DND-41 (cell line): ENCODE results near the gene TCHH.

Source experiments
- ATAC-seq: fragments of 200-7000 bp; cut with Tn5 transposase; 3 replicates; pipeline ENCODE4 v1.9.1; 2021; ENCODE audit warnings: low read depth; ENCODE audit not compliant: insufficient read depth
- DNase-seq: peaks from one replicate; pipeline ENCODE4 v3.0.0-alpha.2; 2020
- H2AFZ ChIP-seq: 2 replicates; pipeline ENCODE4 v1.6.0; 2012; ENCODE audit warnings: low read depth, low read length
- H3K27ac ChIP-seq: 2 replicates; pipeline ENCODE4 v1.5.1; 2012; ENCODE audit warnings: low read length, inconsistent platforms
- H3K27me3 ChIP-seq: fragments of 200-600 bp; sonication (generic); 2 replicates; pipeline ENCODE4 v1.6.0; 2012; ENCODE audit warnings: low read length, mild to moderate bottlenecking, inconsistent platforms; ENCODE audit not compliant: insufficient read depth, poor library complexity
- H3K36me3 ChIP-seq: 2 replicates; pipeline ENCODE4 v1.5.1; 2012; ENCODE audit warnings: low read length, inconsistent platforms; ENCODE audit not compliant: insufficient read depth
- H3K4me1 ChIP-seq: 2 replicates; pipeline ENCODE4 v1.5.1; 2012; ENCODE audit warnings: mild to moderate bottlenecking, low read length; ENCODE audit not compliant: insufficient read depth
- H3K4me2 ChIP-seq: 2 replicates; pipeline ENCODE4 v1.6.0; 2012; ENCODE audit warnings: mild to moderate bottlenecking, moderate library complexity, low read length, inconsistent platforms; ENCODE audit not compliant: insufficient read depth
- H3K4me3 ChIP-seq, 2 experiments: fragments of 200-600 bp in 1 of 2; shearing (Covaris generic) in 1 of 2; 2 replicates each; pipeline ENCODE4 v1.5.1; 2012 to 2016; ENCODE audit warnings: inconsistent platforms in 2 of 2, low read length in 2 of 2, mild to moderate bottlenecking in 2 of 2, low read depth in 1 of 2, moderate library complexity in 1 of 2
- H3K79me2 ChIP-seq: 2 replicates; pipeline ENCODE4 v1.6.0; 2012; ENCODE audit warnings: low read length, inconsistent platforms; ENCODE audit not compliant: insufficient read depth
- H3K9ac ChIP-seq: 2 replicates; pipeline ENCODE4 v1.6.0; 2012; ENCODE audit warnings: low read depth, mild to moderate bottlenecking, inconsistent platforms, low read length, moderate library complexity
- H3K9me3 ChIP-seq: 2 replicates; pipeline ENCODE4 v1.5.1; 2012; ENCODE audit warnings: low read length, moderate library complexity, mild to moderate bottlenecking, inconsistent platforms; ENCODE audit not compliant: insufficient read depth, severe bottlenecking
- H4K20me1 ChIP-seq: 2 replicates; pipeline ENCODE4 v1.6.0; 2012; ENCODE audit warnings: low read length; ENCODE audit not compliant: insufficient read depth
- EZH2 ChIP-seq: IDR thresholded peaks from 3 replicates; pipeline ENCODE4 v1.6.1; 2012; ENCODE audit warnings: borderline replicate concordance, low read depth, mild to moderate bottlenecking, moderate library complexity, low read length, inconsistent platforms; ENCODE audit not compliant: severe bottlenecking
- TF ChIP-seq, protein P1 (sequence below): IDR thresholded peaks from 2 replicates; pipeline ENCODE4 v1.5.1; 2012; ENCODE audit warnings: borderline replicate concordance, low read length, moderate library complexity, mild to moderate bottlenecking; ENCODE audit not compliant: poor library complexity, severe bottlenecking; ENCODE audit errors: extremely low read depth

The TCHH gene

DNA sequence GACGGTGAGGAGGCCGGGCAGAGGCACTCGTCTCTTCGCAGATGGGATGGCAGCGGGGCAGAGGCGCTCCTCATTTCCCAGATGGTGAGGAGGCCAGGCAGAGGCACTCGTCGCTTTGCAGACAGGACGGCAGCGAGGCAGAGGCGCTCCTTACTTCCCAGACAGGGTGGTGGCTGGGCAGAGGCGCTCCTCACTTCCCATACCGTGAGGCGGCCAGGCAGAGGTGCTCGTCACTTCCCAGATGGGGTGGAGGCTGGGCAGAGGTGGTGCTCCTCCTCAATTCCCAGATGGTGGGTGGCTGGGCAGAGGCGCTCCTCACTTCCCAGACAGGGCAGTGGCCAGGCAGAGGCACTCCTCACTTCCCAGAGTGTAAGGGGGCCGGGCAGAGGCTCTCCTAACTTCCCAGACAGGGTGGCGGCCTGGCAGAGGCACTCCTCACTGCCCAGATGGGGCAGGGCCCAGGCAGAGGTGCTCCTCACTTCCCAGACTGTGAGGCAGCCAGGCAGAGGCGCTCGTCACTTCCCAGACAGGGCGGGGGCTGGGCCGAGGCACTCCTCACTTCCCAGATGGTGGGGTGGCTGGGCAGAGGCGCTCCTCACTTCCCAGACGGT lies 36.3 kb downstream of the TCHH start:
- Histone ChIP-seq H3K9ac (no peak overlapping the region), H4K20me1 (no peaks in the 10 kb centered on the region), H3K27me3 (no peaks in the 10 kb centered on the region), H3K79me2 (no peaks in the 10 kb centered on the region), H3K27ac (no peak overlapping the region), H3K4me3 (no peak overlapping the region), H3K36me3 (no peaks in the 10 kb centered on the region), H3K9me3 (no peaks in the 10 kb centered on the region), H3K4me1 (no peaks in the 10 kb centered on the region), H3K4me2 (no peak overlapping the region), H2AFZ (no peak overlapping the region)
- TF ChIP-seq, protein P1, sequence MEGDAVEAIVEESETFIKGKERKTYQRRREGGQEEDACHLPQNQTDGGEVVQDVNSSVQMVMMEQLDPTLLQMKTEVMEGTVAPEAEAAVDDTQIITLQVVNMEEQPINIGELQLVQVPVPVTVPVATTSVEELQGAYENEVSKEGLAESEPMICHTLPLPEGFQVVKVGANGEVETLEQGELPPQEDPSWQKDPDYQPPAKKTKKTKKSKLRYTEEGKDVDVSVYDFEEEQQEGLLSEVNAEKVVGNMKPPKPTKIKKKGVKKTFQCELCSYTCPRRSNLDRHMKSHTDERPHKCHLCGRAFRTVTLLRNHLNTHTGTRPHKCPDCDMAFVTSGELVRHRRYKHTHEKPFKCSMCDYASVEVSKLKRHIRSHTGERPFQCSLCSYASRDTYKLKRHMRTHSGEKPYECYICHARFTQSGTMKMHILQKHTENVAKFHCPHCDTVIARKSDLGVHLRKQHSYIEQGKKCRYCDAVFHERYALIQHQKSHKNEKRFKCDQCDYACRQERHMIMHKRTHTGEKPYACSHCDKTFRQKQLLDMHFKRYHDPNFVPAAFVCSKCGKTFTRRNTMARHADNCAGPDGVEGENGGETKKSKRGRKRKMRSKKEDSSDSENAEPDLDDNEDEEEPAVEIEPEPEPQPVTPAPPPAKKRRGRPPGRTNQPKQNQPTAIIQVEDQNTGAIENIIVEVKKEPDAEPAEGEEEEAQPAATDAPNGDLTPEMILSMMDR = no peak
- TF ChIP-seq EZH2 = no peak
- DNase-seq = no peak
- ATAC-seq = no peak

DNA sequence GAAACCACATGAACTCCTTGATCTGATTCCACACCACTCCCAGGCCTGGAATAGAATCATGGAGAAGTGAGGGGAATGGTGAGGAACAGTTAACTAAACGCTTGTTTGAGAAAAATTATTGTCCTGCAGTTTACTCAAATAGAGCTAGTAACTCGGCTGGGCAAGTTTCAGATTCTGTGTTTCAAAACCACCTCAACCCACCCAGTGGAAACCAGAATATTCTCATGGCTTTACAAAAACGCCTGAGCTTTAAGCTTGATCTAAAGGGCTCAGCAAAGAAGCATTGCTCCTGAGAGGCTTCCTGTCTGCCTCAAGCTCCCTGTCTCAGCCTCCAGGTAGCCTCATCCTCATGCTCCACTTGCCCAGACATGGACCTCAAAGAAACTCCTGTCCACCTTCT lies 42.9 kb downstream of the TCHH start:
- H3K4me3 ChIP-seq = no peak overlapping the region
- H3K4me1 ChIP-seq = no peaks in the 10 kb centered on the region
- no peak overlapping the region for H2AFZ ChIP-seq
- ATAC-seq = no peak
- H3K27me3 ChIP-seq = peaks cover 18% of the 10 kb centered on the region
- no peak overlapping the region for H3K4me2 ChIP-seq
- H3K36me3 ChIP-seq = no peaks in the 10 kb centered on the region
- no peak overlapping the region for H3K27ac ChIP-seq
- H4K20me1 ChIP-seq = peaks cover 3% of the 10 kb centered on the region; the same call in 1 of the 2 replicates
- no peak for DNase-seq
- TF ChIP-seq EZH2 = no peak
- TF ChIP-seq, protein P1 = no peak
- no peaks in the 10 kb centered on the region for H3K79me2 ChIP-seq
- H3K9me3 ChIP-seq = no peaks in the 10 kb centered on the region
- H3K9ac ChIP-seq = no peak overlapping the region

DNA sequence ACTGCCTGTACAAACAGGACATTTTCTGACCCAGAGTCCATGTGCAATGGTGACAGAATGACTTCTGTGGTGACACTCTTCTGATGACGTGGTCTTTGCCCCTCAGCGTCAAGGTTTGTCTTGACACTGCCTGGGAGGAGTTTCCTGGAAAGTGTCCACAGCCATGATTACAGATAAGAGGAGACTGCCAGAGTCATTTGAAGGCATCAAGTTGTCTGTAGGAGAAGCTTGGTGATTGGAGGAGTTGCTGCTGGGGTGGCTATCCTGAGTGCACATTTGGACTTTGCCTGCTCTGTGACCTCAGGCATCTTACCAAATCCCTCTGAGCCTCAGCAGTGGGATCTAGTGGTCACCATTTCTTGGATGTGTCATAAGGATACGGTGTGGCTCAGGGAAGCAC lies 44.1 kb downstream of the TCHH start:
- Histone ChIP-seq H3K79me2 (no peaks in the 10 kb centered on the region), H3K27me3 (peaks cover 18% of the 10 kb centered on the region), H3K4me3 (no peak overlapping the region), H3K27ac (no peak overlapping the region), H3K4me1 (no peaks in the 10 kb centered on the region), H3K9ac (no peak overlapping the region), H3K36me3 (no peaks in the 10 kb centered on the region), H3K4me2 (no peak overlapping the region), H2AFZ (no peak overlapping the region), H3K9me3 (no peaks in the 10 kb centered on the region), H4K20me1 (peaks cover 3% of the 10 kb centered on the region; the same call in 1 of the 2 replicates)
- TF ChIP-seq, protein P1 = no peak
- no peak for TF ChIP-seq EZH2
- ATAC-seq (no peak), DNase-seq (no peak)
